Astrocyte (in vitro differentiated cells and primary cell): ENCODE results near the gene ETV3. TPM values are rescaled to one million over a fixed set of nuclear protein-coding genes. Genes with fewer than 3 reads are reported as not detected.

Experiments used
- DNase-seq: peaks from one replicate; pipeline ENCODE4 v3.0.0-alpha.2; 2010; ENCODE audit warnings: low read depth
- FAIRE-seq: peaks from 2 replicates; lab custom pipeline; 2011; peaks lifted over from hg19 to GRCh38; lab: Jason Lieb, UNC
- H2AFZ ChIP-seq: 2 replicates; pipeline ENCODE4 v1.6.0; 2012; ENCODE audit warnings: low read depth, low read length, inconsistent platforms
- H3K27ac ChIP-seq: 2 replicates; pipeline ENCODE4 v1.5.1; 2011; ENCODE audit warnings: low read depth, low read length, inconsistent platforms
- H3K27me3 ChIP-seq: 2 replicates; pipeline ENCODE4 v1.6.0; 2011; ENCODE audit warnings: low read length, inconsistent platforms; ENCODE audit not compliant: insufficient read depth
- H3K36me3 ChIP-seq: 2 replicates; pipeline ENCODE4 v1.5.1; 2011; ENCODE audit warnings: low read length, inconsistent platforms; ENCODE audit not compliant: insufficient read depth
- H3K4me1 ChIP-seq: 2 replicates; pipeline ENCODE4 v1.5.1; 2011; ENCODE audit warnings: low read length, inconsistent platforms; ENCODE audit not compliant: insufficient read depth
- H3K4me2 ChIP-seq: 2 replicates; pipeline ENCODE4 v1.6.0; 2012; ENCODE audit warnings: low read length, inconsistent platforms
- H3K4me3 ChIP-seq: 2 replicates; pipeline ENCODE4 v1.5.1; 2011; ENCODE audit warnings: low read depth, mild to moderate bottlenecking, low read length, inconsistent platforms; ENCODE audit not compliant: insufficient read depth
- H3K79me2 ChIP-seq: 2 replicates; pipeline ENCODE4 v1.6.0; 2012; ENCODE audit warnings: mild to moderate bottlenecking, low read length, inconsistent platforms; ENCODE audit not compliant: insufficient read depth
- H3K9ac ChIP-seq: 2 replicates; pipeline ENCODE4 v1.6.0; 2012; ENCODE audit warnings: mild to moderate bottlenecking, low read length, inconsistent platforms
- H3K9me3 ChIP-seq: 2 replicates; pipeline ENCODE4 v1.5.1; 2012; ENCODE audit warnings: low read depth, mild to moderate bottlenecking, low read length, inconsistent platforms; ENCODE audit not compliant: insufficient read depth
- H4K20me1 ChIP-seq: 2 replicates; pipeline ENCODE4 v1.6.0; 2012; ENCODE audit warnings: low read length, inconsistent platforms; ENCODE audit not compliant: insufficient read depth
- H3K27ac Mint-ChIP-seq: one replicate; pipeline ENCODE4 v1.8.0; 2021; ENCODE audit warnings: mild to moderate bottlenecking, mixed read lengths; ENCODE audit not compliant: unreplicated experiment
- H3K27me3 Mint-ChIP-seq: one replicate; pipeline ENCODE4 v1.8.0; 2021; ENCODE audit warnings: low read depth, mixed read lengths; ENCODE audit not compliant: unreplicated experiment
- H3K36me3 Mint-ChIP-seq: one replicate; pipeline ENCODE4 v1.8.0; 2021; ENCODE audit warnings: low read depth, mixed read lengths; ENCODE audit not compliant: unreplicated experiment
- H3K4me1 Mint-ChIP-seq: one replicate; pipeline ENCODE4 v1.8.0; 2021; ENCODE audit warnings: low read depth, mixed read lengths; ENCODE audit not compliant: unreplicated experiment
- H3K4me3 Mint-ChIP-seq: one replicate; pipeline ENCODE4 v1.8.0; 2021; ENCODE audit warnings: mild to moderate bottlenecking, moderate library complexity, mixed read lengths; ENCODE audit not compliant: unreplicated experiment
- H3K9me3 Mint-ChIP-seq: one replicate; pipeline ENCODE4 v1.8.0; 2021; ENCODE audit warnings: mild to moderate bottlenecking, mixed read lengths; ENCODE audit not compliant: unreplicated experiment
- CTCF ChIP-seq: IDR thresholded peaks from 2 replicates; pipeline ENCODE4 v1.5.1; 2011; ENCODE audit warnings: low read depth, mild to moderate bottlenecking, inconsistent platforms, low read length, moderate library complexity; ENCODE audit not compliant: insufficient read depth
- EZH2 ChIP-seq: IDR thresholded peaks from 2 replicates; pipeline ENCODE4 v1.6.1; 2012; ENCODE audit warnings: mild to moderate bottlenecking, low read length, inconsistent platforms; ENCODE audit not compliant: insufficient read depth
- total RNA-seq: library from RNA; stranded (reverse); gene quantifications from 2 replicates; pipeline ENCODE4 v1.2.1, GENCODE V29; 2021

The ETV3 gene
- total RNA-seq, 1 donor from 2014 or later, result 37.5 TPM

DNA sequence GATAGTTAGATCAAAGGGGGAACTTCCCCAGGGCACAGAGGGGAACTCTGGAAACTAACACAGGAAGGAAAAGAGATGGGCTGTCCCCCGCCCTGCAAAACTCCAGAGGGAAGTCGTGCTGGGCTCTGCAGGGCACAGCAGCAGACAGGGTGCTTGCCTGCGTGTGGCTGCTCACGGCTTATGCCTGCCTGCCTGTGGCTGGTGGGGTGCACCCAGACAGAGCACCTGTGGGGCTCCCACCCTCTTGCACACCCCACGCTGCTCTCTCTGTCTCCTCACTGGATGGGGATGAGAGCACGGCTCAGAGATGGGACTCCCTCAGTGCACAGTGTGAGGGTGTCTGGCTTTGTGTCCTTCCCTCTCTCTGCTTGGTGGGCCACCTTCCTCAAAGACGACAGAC, 25.1 kb downstream of the ETV3 start:
- Histone ChIP-seq H3K36me3 (no peaks in the 10 kb centered on the region), H3K27ac (no peak overlapping the region), H4K20me1 (no peaks in the 10 kb centered on the region), H3K4me1 (peaks cover 2% of the 10 kb centered on the region), H3K27me3 (peaks cover 3% of the 10 kb centered on the region), H3K9me3 (no peaks in the 10 kb centered on the region), H3K79me2 (no peaks in the 10 kb centered on the region), H3K9ac (no peak overlapping the region), H3K4me2 (no peak overlapping the region), H2AFZ (no peak overlapping the region), H3K4me3 (no peak overlapping the region)
- no peak overlapping the region for H3K27ac Mint-ChIP-seq
- TF ChIP-seq CTCF (no peak), EZH2 (no peak)
- peaks cover 22% of the 10 kb centered on the region for H3K27me3 Mint-ChIP-seq
- no peak overlapping the region for H3K4me3 Mint-ChIP-seq
- peaks cover 20% of the 10 kb centered on the region for H3K4me1 Mint-ChIP-seq
- FAIRE-seq (no peak), DNase-seq (no peak)
- H3K36me3 Mint-ChIP-seq, result no peaks in the 10 kb centered on the region
- H3K9me3 Mint-ChIP-seq, result no peaks in the 10 kb centered on the region

GRCh38 chr1:157112186-157112867, 25.9 kb downstream of the ETV3 start:
- Histone ChIP-seq H3K36me3 (no peaks in the 10 kb centered on the region), H2AFZ (no peak overlapping the region), H3K27ac (no peak overlapping the region), H3K9me3 (no peaks in the 10 kb centered on the region), H3K79me2 (no peaks in the 10 kb centered on the region), H4K20me1 (no peaks in the 10 kb centered on the region), H3K4me1 (peaks cover 4% of the 10 kb centered on the region), H3K27me3 (peaks cover 3% of the 10 kb centered on the region), H3K9ac (no peak overlapping the region), H3K4me3 (no peak overlapping the region), H3K4me2 (no peak overlapping the region)
- H3K36me3 Mint-ChIP-seq, result no peaks in the 10 kb centered on the region
- TF ChIP-seq EZH2 (no peak), CTCF (no peak)
- FAIRE-seq (no peak), DNase-seq (no peak)
- H3K4me1 Mint-ChIP-seq, result peaks cover 20% of the 10 kb centered on the region
- H3K4me3 Mint-ChIP-seq, result peak overlapping the region; percentile 15
- H3K27me3 Mint-ChIP-seq, result peaks cover 22% of the 10 kb centered on the region
- no peak overlapping the region for H3K27ac Mint-ChIP-seq
- no peaks in the 10 kb centered on the region for H3K9me3 Mint-ChIP-seq

DNA sequence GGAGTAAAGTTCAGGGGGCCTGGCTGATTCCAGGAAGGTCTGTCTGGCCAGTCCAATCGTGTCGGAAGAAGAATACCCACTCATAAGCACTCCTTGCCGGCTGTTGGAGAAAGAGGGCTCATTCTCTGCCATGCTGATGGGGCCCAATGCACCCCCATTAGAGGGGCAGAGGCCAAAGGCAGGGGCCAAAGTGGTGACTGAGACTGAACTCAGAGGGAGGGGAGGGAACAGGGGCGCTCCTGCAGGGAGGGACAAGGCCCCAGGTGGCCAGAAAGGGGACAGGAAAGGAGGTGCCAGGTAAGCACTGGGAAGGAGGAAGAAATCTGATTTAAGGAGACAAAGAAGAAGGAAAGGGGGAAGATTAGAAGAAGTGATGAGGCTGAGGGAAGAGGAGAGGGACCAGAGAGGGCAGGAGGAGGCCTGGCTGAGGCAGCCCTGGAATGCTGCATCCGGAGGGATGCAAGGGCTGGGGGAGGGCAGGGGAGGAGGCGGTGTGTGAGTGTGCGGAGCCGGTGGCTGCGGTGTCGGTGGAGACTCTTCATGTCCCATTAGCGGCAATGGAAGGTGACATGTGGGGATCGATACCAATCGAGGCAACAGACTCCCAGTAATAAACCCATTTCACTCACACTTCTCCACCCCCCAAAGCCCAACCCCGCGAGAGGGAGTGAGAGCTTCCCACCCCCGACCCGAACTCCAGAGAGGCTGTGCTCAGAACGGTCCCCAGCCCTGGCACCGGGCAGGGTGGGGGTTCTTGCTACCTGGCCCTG, 26.6 kb downstream of the ETV3 start:
- H3K4me2 ChIP-seq, result no peak overlapping the region
- peaks cover 24% of the 10 kb centered on the region for H3K4me1 Mint-ChIP-seq
- H3K4me3 ChIP-seq, result no peak overlapping the region
- no peak overlapping the region for H3K9ac ChIP-seq
- no peak overlapping the region for H2AFZ ChIP-seq
- no peaks in the 10 kb centered on the region for H3K79me2 ChIP-seq
- TF ChIP-seq CTCF (no peak), EZH2 (no peak)
- peaks cover 12% of the 10 kb centered on the region for H3K4me1 ChIP-seq
- no peak overlapping the region for H3K27ac ChIP-seq
- no peaks in the 10 kb centered on the region for H3K36me3 Mint-ChIP-seq
- H4K20me1 ChIP-seq, result no peaks in the 10 kb centered on the region
- DNase-seq (no peak), FAIRE-seq (no peak)
- H3K27me3 Mint-ChIP-seq, result peaks cover 22% of the 10 kb centered on the region
- no peaks in the 10 kb centered on the region for H3K36me3 ChIP-seq
- H3K27ac Mint-ChIP-seq, result no peak overlapping the region
- no peaks in the 10 kb centered on the region for H3K9me3 Mint-ChIP-seq
- H3K27me3 ChIP-seq, result peaks cover 3% of the 10 kb centered on the region
- no peaks in the 10 kb centered on the region for H3K9me3 ChIP-seq
- H3K4me3 Mint-ChIP-seq, result no peak overlapping the region
